ENCODE results near the gene ACADS.
"Not testable (repeated sequence)": the region's sequence is repeated elsewhere in the genome, so short reads cannot be mapped to it uniquely, and the experiment has no call there.

Gene ACADS

GRCh38 chr12:120702637-120703036 lies 23.0 kb upstream of the ACADS start:
- no peak for DNase-seq

DNA sequence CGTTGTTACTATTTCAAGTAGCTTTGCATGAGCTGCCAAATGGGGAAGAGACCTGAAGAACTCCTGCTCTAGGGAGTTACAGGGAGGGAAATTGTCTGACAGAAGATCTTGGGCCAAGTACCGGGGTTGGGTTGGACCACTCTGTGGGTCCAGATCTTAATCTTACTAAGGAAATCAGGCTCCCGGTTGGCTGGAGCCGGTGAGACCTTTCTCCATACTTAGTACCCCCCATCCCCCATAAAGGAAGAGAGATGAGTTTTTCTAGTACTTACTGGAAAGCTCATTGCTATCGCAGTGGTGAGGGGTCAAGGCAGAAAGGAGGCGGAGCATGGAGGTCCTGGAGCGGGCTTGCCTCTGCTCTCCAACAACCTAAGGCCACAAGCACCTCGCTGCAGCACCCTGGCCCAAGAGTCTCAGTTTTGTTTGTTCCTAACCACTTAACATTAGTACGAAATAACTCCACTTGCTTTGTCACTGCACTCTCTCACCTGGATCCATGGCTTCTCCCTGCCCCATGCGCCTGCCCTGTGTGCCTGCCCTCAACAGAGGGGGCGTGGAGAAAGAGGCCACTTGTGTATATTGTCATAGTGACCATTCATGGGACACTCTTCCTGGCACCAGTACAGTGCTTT lies 22.2 kb upstream of the ACADS start:
- no peak for DNase-seq

- no peak for DNase-seq
Measured at GRCh38 chr12:120705618-120706017, 20.0 kb upstream of the ACADS start.

DNA sequence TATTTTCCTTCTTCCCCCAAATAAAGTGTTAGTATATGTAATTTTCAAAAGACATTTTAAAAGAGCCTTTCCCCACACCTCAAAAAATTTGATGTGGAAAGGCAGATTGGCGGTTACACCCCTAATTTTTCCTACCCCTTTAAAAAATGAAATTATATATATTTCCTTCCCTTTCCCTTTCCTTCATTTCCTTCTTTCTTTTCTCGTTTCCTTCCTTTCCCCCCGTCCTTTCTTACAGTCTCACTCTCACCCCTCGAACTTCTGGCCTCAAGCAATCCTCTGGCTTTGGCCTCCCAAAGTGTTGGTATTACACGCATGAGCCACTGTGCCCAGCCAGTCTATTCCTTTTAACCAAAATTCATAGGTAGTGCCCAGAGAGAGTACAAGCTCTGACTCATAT lies 19.6 kb upstream of the ACADS start:
- no peak for DNase-seq

- DNase-seq: peak; percentile 54
Measured at GRCh38 chr12:120708651-120709050, 17.0 kb upstream of the ACADS start.

DNA sequence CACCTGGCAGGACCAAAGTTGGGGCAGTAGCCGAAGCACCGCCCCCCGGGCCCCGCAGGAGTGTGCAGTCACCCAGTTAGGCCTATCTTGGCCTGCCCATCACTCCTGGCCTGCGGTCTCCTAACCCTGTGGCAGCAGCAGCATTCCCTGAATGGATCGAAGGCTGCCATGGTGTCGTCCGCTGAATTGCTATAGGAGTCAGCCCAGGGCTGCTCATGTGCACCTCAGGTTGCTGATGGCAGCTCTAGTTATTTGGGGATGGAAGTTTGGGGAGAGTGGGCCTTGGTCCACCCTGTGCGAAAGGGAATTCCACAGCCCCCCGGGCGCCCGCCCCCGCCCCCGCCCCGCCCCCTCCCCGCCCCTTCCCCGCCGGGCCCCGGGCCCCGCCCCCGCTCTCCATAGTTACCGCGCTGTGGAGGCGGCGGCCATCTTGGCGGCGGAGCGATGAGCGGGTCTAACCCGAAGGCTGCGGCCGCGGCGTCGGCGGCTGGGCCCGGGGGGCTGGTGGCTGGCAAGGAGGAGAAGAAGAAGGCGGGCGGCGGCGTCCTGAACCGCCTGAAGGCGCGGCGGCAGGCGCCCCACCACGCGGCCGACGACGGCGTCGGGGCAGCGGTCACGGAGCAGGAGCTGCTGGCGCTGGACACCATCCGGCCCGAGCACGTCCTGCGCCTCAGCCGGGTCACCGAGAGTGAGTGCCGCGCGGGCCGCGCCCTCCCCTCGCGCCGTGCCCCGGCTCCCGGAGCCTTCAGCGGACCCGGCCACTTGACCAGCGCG lies 15.4 kb upstream of the ACADS start, which contains the start of gene UNC119B:
TSS of gene UNC119B (plus strand) at position 428 of the 774 bp plus-strand sequence. CDS start at position 445, 17 bp downstream.
- peak; percentile 85 for DNase-seq

- DNase-seq: peak; percentile 47
Measured at GRCh38 chr12:120710805-120711296, 14.8 kb upstream of the ACADS start.

GRCh38 chr12:120711411-120711810 lies 14.2 kb upstream of the ACADS start:
- DNase-seq: peak; percentile 18

DNA sequence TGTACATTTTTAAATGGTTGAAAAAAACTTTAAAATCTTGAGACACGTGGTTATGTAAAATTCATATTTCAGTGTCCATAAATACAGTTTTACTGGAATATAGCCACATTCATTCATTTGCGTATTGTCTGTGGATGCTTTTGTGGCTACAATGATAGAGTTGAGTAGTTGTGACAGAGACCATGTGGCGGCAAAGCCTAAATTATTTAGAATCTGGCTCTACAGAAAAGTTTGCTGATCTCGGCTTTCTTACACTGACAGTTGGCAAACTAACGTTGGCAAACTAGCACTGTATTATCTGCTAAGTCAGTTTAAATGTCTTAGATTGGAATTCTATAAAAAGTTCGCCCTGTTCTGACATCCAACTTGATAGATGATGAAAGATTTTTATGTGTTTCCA lies 13.0 kb upstream of the ACADS start:
- no peak for DNase-seq

- DNase-seq: peak; percentile 68
Measured at GRCh38 chr12:120713861-120714482, 11.7 kb upstream of the ACADS start.

DNA sequence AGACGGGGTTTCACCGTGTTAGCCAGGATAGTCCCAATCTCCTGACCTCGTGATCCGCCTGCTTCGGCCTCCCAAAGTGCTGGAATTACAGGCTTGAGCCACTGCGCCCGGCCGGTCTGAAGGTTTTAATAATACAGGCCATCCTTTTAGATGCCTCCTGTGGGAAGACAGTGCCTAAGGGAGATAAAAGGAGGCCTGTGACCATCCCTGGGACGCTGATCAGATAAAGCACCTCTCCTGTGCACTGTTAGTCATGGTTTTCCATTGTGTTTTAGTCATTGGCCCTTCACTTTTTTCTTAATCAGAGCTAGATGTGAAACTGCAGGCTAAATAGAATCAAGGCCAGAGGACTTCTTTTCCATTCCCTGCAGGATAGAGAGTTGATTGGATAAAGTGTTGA lies 7.6 kb upstream of the ACADS start:
- no peak for DNase-seq

DNA sequence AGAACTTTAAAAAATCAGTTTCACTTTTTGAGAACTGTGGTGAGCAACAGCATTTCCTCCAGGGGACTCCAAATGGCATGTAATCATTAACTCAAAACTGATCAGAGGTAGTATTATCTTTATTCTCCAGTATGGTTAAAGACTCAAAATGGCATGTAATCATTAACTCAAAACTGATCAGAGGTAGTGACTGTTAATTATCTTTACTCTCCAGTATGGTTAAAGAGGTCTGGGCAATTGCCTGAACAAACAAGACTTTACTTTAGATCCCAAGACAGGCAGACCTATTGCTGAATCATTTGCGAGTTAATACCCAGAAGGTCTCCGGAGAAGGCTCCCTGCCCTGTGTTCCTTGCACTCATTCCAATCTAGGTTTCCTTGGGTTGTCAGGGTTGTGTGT lies 6.6 kb upstream of the ACADS start:
- no peak for DNase-seq

DNA sequence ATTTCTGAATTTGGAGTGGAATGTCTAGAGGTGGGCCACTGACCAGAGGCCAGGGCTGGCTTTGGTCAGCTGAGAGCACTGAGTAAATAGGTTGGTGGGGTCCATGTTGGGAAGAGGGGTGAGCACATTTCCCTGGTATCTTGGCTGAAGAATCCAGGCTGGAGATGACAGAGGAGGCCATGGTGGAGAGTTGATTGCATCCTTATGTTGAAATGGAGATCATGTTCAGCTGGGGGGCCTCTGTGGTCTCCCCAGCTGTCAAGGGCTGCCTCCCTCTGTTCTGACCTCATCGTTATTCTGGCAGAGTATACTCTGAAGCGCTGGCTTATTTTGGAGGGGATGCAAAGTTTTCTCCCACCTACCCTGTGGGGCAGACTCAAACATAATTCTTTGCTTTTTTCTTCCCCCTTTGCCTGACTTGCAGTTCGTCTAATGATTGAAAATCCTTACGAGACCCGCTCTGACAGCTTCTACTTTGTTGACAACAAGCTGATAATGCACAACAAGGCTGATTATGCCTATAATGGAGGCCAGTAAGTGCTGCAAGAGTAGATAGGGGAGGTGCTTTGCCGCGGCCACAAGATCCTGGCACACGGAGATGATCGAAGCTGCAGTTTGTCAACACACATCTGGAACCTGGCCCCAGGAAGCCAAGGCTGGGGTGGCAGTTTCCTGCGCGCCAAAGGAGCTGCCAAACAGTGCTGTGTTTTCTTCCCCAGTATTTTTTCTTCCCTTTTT lies 6.0 kb upstream of the ACADS start:
- no peak for DNase-seq

DNA sequence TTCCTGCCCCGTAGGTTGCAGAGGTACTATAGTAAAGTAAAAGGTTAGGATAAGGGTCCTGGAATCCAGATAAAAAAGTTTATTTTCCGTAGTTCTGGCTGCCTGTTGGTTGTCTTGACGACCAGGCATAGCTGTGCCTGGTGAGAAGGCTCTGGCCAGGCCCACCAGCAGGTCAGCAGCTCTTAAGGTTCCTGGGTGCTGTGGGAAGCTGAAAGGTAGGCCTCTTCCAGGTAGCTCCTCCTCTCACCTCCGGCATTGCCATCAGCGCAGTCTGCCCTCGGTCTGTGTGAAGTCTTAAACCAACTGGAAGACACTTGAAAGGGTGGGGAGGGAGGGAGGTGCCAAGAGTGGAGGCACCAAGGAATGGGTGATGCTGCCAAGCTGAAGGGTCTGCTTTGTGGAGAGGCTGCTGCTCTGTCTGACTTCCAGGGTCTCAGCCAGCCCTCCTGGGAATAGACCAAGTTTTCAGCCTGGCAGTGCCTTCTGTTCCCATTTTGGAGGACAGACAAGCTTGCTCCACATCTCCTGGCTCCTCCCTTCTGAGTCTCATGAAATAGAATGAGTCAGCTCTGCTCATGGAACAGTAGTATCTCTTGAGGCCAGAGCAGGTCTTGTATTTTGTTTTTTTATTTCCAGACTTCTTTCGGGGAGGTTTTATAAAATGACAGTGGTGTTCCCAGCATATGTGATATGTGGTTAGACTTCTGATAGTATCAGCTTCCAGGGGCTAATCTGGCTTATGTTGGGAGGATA lies 5.2 kb upstream of the ACADS start:
- no peak for DNase-seq

GRCh38 chr12:120720987-120721801 lies 4.4 kb upstream of the ACADS start:
- no peak for DNase-seq

GRCh38 chr12:120721866-120722265 lies 3.8 kb upstream of the ACADS start:
- DNase-seq: no peak

DNA sequence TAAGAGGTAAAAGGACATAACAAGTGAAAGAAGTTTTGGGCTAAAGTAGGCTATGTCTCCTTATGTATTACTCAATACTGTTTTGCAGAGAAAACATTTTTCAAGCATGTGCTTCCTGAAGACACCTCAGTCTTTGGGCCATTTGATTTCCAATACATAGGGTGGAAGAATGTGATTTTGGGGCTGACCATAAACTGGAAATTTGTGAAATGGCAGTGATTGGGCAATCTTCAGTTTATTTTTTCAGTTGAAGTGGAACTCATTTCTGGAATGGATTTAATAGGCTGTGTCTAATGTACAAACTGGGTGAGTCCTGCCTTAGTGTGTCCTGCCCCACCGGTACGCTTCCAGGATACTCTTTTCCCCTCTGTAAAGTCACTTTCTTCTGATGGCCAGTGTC lies 2.8 kb upstream of the ACADS start:
- no peak for DNase-seq

- peak; percentile 6 for DNase-seq
Measured at GRCh38 chr12:120724720-120725119, 906 bp upstream of the ACADS start.

DNA sequence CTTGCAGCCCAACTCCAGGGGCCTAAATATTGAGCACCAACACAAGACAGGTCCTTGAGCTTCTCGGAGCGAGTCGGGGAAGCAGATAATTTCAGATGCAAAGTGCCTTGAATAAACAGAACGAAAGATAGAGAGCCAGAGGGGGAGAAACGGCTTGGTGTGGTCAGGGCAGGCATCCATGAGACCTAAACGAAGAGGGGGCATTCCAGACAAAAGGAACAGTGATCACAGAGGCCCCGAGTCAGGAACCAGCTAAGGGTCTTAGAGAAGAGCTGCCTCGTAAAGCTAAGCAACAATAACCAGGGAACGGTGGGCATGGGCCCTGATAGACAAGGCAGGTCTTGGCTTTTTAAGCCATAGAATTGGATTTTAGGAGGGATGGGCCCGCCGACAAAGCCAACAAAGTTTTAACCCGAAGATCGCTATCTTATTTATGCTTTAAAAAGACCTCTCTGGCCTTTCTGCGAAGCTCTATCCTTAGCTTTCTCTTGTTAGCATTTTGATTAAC lies 421 bp upstream of the ACADS start:
- no peak for DNase-seq

GRCh38 chr12:120726510-120726793 lies 826 bp downstream of the ACADS start:
- DNase-seq: peak; percentile 10

DNA sequence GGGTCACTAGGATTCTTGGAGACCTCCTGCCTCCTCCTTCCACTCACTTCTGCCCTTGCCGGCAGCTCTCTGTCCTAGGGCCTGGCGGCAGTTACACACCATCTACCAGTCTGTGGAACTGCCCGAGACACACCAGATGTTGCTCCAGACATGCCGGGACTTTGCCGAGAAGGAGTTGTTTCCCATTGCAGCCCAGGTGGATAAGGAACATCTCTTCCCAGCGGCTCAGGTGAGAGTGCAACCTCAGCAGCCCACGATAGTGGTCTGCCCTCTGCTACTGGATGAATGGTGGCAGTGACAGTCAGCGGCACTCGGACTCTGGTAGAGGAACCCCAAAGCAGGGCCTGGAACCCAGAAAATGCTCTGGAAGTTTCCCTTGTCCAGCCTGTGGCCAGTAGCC lies 1.3 kb downstream of the ACADS start:
- DNase-seq: no peak

DNA sequence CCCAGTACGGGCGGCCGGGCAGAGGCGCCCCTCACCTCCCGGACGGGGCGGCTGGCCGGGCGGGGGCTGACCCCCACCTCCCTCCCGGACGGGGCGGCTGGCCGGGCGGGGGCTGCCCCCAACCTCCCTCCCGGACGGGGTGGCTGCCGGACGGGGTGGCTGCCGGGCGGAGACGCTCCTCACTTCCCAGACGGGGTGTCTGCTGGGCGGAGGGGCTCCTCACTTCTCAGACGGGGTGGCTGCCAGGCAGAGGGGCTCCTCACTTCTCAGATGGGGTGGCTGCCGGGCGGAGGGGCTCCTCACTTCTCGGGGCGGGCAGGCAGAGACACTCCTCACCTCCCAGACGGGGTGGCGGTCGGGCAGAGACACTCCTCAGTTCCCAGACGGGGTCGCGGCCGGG lies 6.6 kb downstream of the ACADS start:
- DNase-seq: not testable (repeated sequence)
